A549 (cell line): Measurements from ENCODE around the gene MUC5B. TPM values are rescaled to one million over a fixed set of nuclear protein-coding genes. Genes with fewer than 3 reads are reported as not detected.

Experiments
- ATAC-seq, 2 experiments: fragments of 200-7000 bp in 1 of 2; fragments of >200 bp in 1 of 2; cut with Nextera tagmentation in 1 of 2; cut with Tn5 transposase in 1 of 2; 3 replicates each; pipeline versions ENCODE4 v1.8.0 to v1.9.1; 2018 to 2020; ENCODE audit warnings: mild to moderate bottlenecking in 1 of 2, moderate library complexity in 1 of 2
- CTCF ChIA-PET: fragments of 300-600 bp; sonication (Branson Sonifier 250); formaldehyde crosslinking; extraction: SDS; loops from one replicate; lab custom pipeline; 2021; ENCODE audit warnings: antibody characterized with exemption, inconsistent platforms; lab: Yijun Ruan, JAX
- POLR2A ChIA-PET: fragments of 350-600 bp; formaldehyde crosslinking; extraction: SDS; loops from one replicate; lab custom pipeline; 2021; ENCODE audit warnings: antibody characterized with exemption, inconsistent platforms; lab: Yijun Ruan, JAX
- DNase-seq, 2 experiments: peaks; one replicate each; pipeline versions ENCODE4 v3.0.0 to v3.0.0-alpha.2; 2011 to 2016; ENCODE audit warnings: low read depth in 1 of 2, low spot score in 1 of 2
- FAIRE-seq: peaks from 2 replicates; lab custom pipeline; 2011; peaks lifted over from hg19 to GRCh38; lab: Jason Lieb, UNC
- H3K27ac ChIP-seq, 2 experiments: fragments of >200 bp; sonication (Bioruptor Twin); formaldehyde crosslinking; 3 replicates each; pipeline ENCODE4 v1.5.1; 2016 to 2017
- H3K4me1 ChIP-seq: fragments of >200 bp; sonication (Bioruptor Twin); formaldehyde crosslinking; 3 replicates; pipeline ENCODE4 v1.6.1; 2016
- H3K4me2 ChIP-seq: fragments of >200 bp; sonication (Bioruptor Twin); formaldehyde crosslinking; 3 replicates; pipeline ENCODE4 v1.6.1; 2016
- H3K4me3 ChIP-seq: fragments of >200 bp; sonication (Bioruptor Twin); formaldehyde crosslinking; 3 replicates; pipeline ENCODE4 v1.5.1; 2016
- H3K9me3 ChIP-seq: fragments of >200 bp; sonication (Bioruptor Twin); formaldehyde crosslinking; 3 replicates; pipeline ENCODE4 v1.6.1; 2016
- EHF ChIP-seq: fragments of 250-450 bp; sonication (Bioruptor Pico); IDR thresholded peaks from 2 replicates; pipeline ENCODE4 v1.5.0; 2020; ENCODE audit warnings: mild to moderate bottlenecking
- EHMT2 ChIP-seq: fragments of 200-600 bp; sonication (generic); IDR thresholded peaks from 2 replicates; pipeline ENCODE4 v1.6.1; 2016; ENCODE audit warnings: antibody characterized with exemption, low read depth, mild to moderate bottlenecking, moderate library complexity
- ELK1 ChIP-seq: fragments of 150-350 bp; IDR thresholded peaks from 2 replicates; pipeline ENCODE4 v1.6.1; 2014; ENCODE audit warnings: low read depth, mild to moderate bottlenecking, low read length
- FOXS1 ChIP-seq: fragments of 250-450 bp; sonication (Bioruptor Pico); IDR thresholded peaks from 2 replicates; pipeline ENCODE4 v1.5.0; 2020; ENCODE audit warnings: mild to moderate bottlenecking, moderate library complexity
- JUN ChIP-seq, 2 experiments: fragments of >200 bp; sonication (Bioruptor Twin); formaldehyde crosslinking; IDR thresholded peaks; 2 replicates in 1 of 2; 3 replicates in 1 of 2; pipeline ENCODE4 v1.6.1; 2016 to 2017
- JUNB ChIP-seq: fragments of >200 bp; sonication (Bioruptor Twin); formaldehyde crosslinking; IDR thresholded peaks from 2 replicates; pipeline ENCODE4 v1.6.1; 2016
- KDM1A ChIP-seq: fragments of 200-600 bp; sonication (generic); IDR thresholded peaks from 2 replicates; pipeline ENCODE4 v1.6.1; 2016; ENCODE audit warnings: low read depth, mild to moderate bottlenecking
- MAFK ChIP-seq: fragments of 450-650 bp; IDR thresholded peaks from 2 replicates; pipeline ENCODE4 v1.6.1; 2014; ENCODE audit not compliant: partially characterized antibody
- MAX ChIP-seq: IDR thresholded peaks from 2 replicates; pipeline ENCODE4 v1.6.1; 2012
- MYC ChIP-seq: IDR thresholded peaks from 2 replicates; pipeline ENCODE4 v1.6.1; 2012; ENCODE audit warnings: mild to moderate bottlenecking, inconsistent platforms, low read length, improper control_type of control experiment, borderline replicate concordance
- RCOR1 ChIP-seq: fragments of 150-350 bp; IDR thresholded peaks from 2 replicates; pipeline ENCODE4 v1.6.1; 2014; ENCODE audit warnings: antibody characterized with exemption, low read length, low read depth
- REST ChIP-seq: fragments of 200-600 bp; sonication (generic); IDR thresholded peaks from 2 replicates; pipeline ENCODE4 v1.6.1; 2016; ENCODE audit warnings: antibody characterized with exemption, mild to moderate bottlenecking, moderate library complexity
- TFCP2L1 ChIP-seq: fragments of 250-450 bp; sonication (Bioruptor Pico); IDR thresholded peaks from 2 replicates; pipeline ENCODE4 v1.5.0; 2021; ENCODE audit warnings: mild to moderate bottlenecking
- TP53 ChIP-seq: fragments of 250-450 bp; sonication (Bioruptor Pico); IDR thresholded peaks from 2 replicates; pipeline ENCODE4 v1.5.0; 2021; ENCODE audit warnings: mild to moderate bottlenecking, moderate library complexity
- ZNF302 ChIP-seq: fragments of 250-450 bp; sonication (Bioruptor Pico); IDR thresholded peaks from 2 replicates; pipeline ENCODE4 v1.9.0; 2021; ENCODE audit warnings: inconsistent platforms, mild to moderate bottlenecking, moderate library complexity
- WGBS: methylation state at CpG from one replicate; pipeline ENCODE4 v1.1.6; 2017; ENCODE audit errors: missing lambda C conversion rate; 5-methylcytosine and 5-hydroxymethylcytosine counted together
- polyA plus RNA-seq, 4 experiments: library from polyadenylated mRNA; depleted of rRNA in 3 of 4; stranded (reverse); fragments of >200 nt; fragmentation: RNase III in 1 of 4; extraction: RNeasy Plus Mini Kit Qiagen cat#74134 plus additional on column Dnase treatment in 1 of 4; gene quantifications; 2 replicates in 3 of 4; 3 replicates in 1 of 4; pipeline ENCODE4 v1.2.3, GENCODE V29; 2011 to 2017
- TF ChIP-seq, protein P1 (sequence below): IDR thresholded peaks from 2 replicates; pipeline ENCODE4 v1.6.1; 2012
- TF ChIP-seq, protein P2 (sequence below): fragments of 450-650 bp; IDR thresholded peaks from 2 replicates; pipeline ENCODE4 v1.6.1; 2014; ENCODE audit warnings: antibody characterized with exemption
- TF ChIP-seq, protein P3 (sequence below): fragments of 250-450 bp; sonication (Bioruptor Pico); IDR thresholded peaks from 2 replicates; pipeline ENCODE4 v1.5.0; 2021; ENCODE audit warnings: mild to moderate bottlenecking, moderate library complexity, borderline replicate concordance
- TF ChIP-seq, protein P4 (sequence below): fragments of >200 bp; sonication (Bioruptor Twin); formaldehyde crosslinking; IDR thresholded peaks from 2 replicates; pipeline ENCODE4 v1.6.1; 2016

The MUC5B gene
- polyA plus RNA-seq, 2 of the 4 experiments (the other 2 are of a cell fraction): 0.85 to 1.4 TPM

DNA sequence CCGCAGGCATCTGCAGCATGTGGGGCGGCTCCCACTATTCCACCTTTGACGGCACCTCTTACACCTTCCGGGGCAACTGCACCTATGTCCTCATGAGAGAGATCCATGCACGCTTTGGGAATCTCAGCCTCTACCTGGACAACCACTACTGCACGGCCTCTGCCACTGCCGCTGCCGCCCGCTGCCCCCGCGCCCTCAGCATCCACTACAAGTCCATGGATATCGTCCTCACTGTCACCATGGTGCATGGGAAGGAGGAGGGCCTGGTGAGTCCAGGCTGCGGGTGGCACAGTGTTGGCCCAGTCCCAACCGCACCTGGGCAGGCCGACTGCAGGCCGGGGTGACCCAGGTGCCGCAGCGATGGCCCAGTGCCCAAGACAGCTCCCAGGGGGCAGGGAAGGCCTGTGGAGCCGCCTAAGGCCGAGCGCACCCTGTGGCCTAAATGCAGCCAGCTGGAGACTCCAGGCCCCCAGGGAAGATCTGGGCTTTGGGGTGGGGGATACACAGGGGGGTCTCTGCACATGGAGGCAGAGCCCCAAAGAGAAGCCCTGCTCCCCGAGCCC lies 31.3 kb downstream of the MUC5B start:
- ChIA-PET CTCF (interaction anchor here (1.1 kb wide), 1 partner anchor 9 kb away, joined by 3 read pairs; no protein-coding TSS in a partner anchor), POLR2A (no interaction called here)
- H3K27ac ChIP-seq: no peak overlapping the region
- TF ChIP-seq EHMT2 (no peak), TP53 (CRISPR knock-in tag) (no peak), JUN (IDR thresholded peaks at IDR 0.05) (no peak), MYC (no peak), RCOR1 (no peak), TFCP2L1 (CRISPR knock-in tag) (no peak), MAFK (no peak), MAX (no peak), ELK1 (no peak), FOXS1 (no peak), JUNB (no peak), KDM1A (no peak), REST (no peak), ZNF302 (CRISPR knock-in tag) (no peak), EHF (no peak)
- TF ChIP-seq, protein P1, sequence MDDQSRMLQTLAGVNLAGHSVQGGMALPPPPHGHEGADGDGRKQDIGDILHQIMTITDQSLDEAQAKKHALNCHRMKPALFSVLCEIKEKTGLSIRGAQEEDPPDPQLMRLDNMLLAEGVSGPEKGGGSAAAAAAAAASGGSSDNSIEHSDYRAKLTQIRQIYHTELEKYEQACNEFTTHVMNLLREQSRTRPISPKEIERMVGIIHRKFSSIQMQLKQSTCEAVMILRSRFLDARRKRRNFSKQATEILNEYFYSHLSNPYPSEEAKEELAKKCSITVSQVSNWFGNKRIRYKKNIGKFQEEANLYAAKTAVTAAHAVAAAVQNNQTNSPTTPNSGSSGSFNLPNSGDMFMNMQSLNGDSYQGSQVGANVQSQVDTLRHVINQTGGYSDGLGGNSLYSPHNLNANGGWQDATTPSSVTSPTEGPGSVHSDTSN: no peak
- TF ChIP-seq, protein P2, sequence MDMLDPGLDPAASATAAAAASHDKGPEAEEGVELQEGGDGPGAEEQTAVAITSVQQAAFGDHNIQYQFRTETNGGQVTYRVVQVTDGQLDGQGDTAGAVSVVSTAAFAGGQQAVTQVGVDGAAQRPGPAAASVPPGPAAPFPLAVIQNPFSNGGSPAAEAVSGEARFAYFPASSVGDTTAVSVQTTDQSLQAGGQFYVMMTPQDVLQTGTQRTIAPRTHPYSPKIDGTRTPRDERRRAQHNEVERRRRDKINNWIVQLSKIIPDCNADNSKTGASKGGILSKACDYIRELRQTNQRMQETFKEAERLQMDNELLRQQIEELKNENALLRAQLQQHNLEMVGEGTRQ: no peak
- TF ChIP-seq, protein P3, sequence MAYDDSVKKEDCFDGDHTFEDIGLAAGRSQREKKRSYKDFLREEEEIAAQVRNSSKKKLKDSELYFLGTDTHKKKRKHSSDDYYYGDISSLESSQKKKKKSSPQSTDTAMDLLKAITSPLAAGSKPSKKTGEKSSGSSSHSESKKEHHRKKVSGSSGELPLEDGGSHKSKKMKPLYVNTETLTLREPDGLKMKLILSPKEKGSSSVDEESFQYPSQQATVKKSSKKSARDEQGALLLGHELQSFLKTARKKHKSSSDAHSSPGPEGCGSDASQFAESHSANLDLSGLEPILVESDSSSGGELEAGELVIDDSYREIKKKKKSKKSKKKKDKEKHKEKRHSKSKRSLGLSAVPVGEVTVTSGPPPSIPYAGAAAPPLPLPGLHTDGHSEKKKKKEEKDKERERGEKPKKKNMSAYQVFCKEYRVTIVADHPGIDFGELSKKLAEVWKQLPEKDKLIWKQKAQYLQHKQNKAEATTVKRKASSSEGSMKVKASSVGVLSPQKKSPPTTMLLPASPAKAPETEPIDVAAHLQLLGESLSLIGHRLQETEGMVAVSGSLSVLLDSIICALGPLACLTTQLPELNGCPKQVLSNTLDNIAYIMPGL: no peak
- TF ChIP-seq, protein P4, sequence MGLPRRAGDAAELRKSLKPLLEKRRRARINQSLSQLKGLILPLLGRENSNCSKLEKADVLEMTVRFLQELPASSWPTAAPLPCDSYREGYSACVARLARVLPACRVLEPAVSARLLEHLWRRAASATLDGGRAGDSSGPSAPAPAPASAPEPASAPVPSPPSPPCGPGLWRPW: no peak
- no peak overlapping the region for H3K4me2 ChIP-seq
- ATAC-seq: no peak; a peak in 1 of 6 replicates
- 90% methylated on average over 10 of the region's 22 CpGs for WGBS
- DNase-seq: no peak
- H3K4me3 ChIP-seq: no peak overlapping the region
- H3K4me1 ChIP-seq: no peaks in the 10 kb centered on the region
- no peak for FAIRE-seq
- peaks cover 11% of the 10 kb centered on the region for H3K9me3 ChIP-seq
